Measurements from ENCODE around the gene BTNL2.
"Not testable (repeated sequence)": the region's sequence is repeated elsewhere in the genome, so short reads cannot be mapped to it uniquely, and the experiment has no call there.

Gene BTNL2

GRCh38 chr6:32369660-32370059 is 37.3 kb downstream of the BTNL2 start:
- Histone ChIP-seq H3K23ac (ENCODE audit: low read depth, low read length, poor library complexity) (no peak overlapping the region), H2BK5ac (ENCODE audit: low read length) (no peak overlapping the region), H3K27ac (replicated peaks; ENCODE audit: low read length) (no peak overlapping the region), H3K79me1 (ENCODE audit: low read depth, low read length) (no peaks in the 10 kb centered on the region), H3K9me3 (replicated peaks in 1 of 2; ENCODE audit: control insufficient read depth in 2 of 2, insufficient read depth in 1 of 2, low read depth in 1 of 2, low read length in 2 of 2) (no peaks in the 10 kb centered on the region), H3K36me3 (replicated peaks in 1 of 2; ENCODE audit: control insufficient read depth in 2 of 2, insufficient read depth in 2 of 2, low read length in 2 of 2) (no peaks in the 10 kb centered on the region), H3K9ac (ENCODE audit: low read depth, low read length, poor library complexity) (no peak overlapping the region), H2BK12ac (ENCODE audit: low read length) (no peak overlapping the region), H2BK120ac (ENCODE audit: low read depth, low read length) (no peak overlapping the region), H3K14ac (ENCODE audit: low read length) (no peak overlapping the region), H2AFZ (ENCODE audit: low read length) (no peak overlapping the region), H2BK15ac (ENCODE audit: low read length) (no peak overlapping the region), H2AK5ac (ENCODE audit: low read depth, low read length) (no peak overlapping the region), H4K8ac (ENCODE audit: low read depth, low read length) (no peak overlapping the region), H3K18ac (ENCODE audit: low read length) (no peak overlapping the region), H3K4ac (ENCODE audit: low read length) (no peak overlapping the region), H3K4me1 (ENCODE audit: control insufficient read depth in 2 of 2, insufficient read depth in 1 of 2, low read depth in 1 of 2, low read length in 2 of 2) (peaks cover 0 to 3% of the 10 kb centered on the region in 2 donors), H4K91ac (ENCODE audit: low read depth, low read length, poor library complexity) (no peak overlapping the region), H3K4me3 (ENCODE audit: low read length in 2 of 2) (no peak overlapping the region), H3K27me3 (ENCODE audit: control insufficient read depth in 3 of 3, insufficient read depth in 3 of 3, low read depth in 1 of 3, low read length in 3 of 3) (peaks cover 0 to 3% (median 0%) of the 10 kb centered on the region in 3 experiments), H3K4me2 (ENCODE audit: insufficient read depth, low read length, poor library complexity, severe bottlenecking) (no peak overlapping the region)
- WGBS, 2 donors (ENCODE audit: extremely low coverage in 2 of 2, insufficient read length in 2 of 2, insufficient replicate concordance in 1 of 2) = no CpG with 5 or more reads among the region's 3 CpGs
- no peak for DNase-seq (ENCODE audit: low spot score)

GRCh38 chr6:32367644-32368043 is 39.3 kb downstream of the BTNL2 start:
- Histone ChIP-seq H3K79me1 (ENCODE audit: low read depth, low read length) (no peaks in the 10 kb centered on the region), H3K14ac (ENCODE audit: low read length) (no peak overlapping the region), H3K23ac (ENCODE audit: low read depth, low read length, poor library complexity) (no peak overlapping the region), H3K4me1 (ENCODE audit: control insufficient read depth in 2 of 2, insufficient read depth in 1 of 2, low read depth in 1 of 2, low read length in 2 of 2) (peaks cover 0 to 3% of the 10 kb centered on the region in 2 donors), H2BK12ac (ENCODE audit: low read length) (no peak overlapping the region), H2BK15ac (ENCODE audit: low read length) (no peak overlapping the region), H3K9me3 (replicated peaks in 1 of 2; ENCODE audit: control insufficient read depth in 2 of 2, insufficient read depth in 1 of 2, low read depth in 1 of 2, low read length in 2 of 2) (no peaks in the 10 kb centered on the region), H3K27me3 (ENCODE audit: control insufficient read depth in 3 of 3, insufficient read depth in 3 of 3, low read depth in 1 of 3, low read length in 3 of 3) (peaks cover 0 to 3% (median 0%) of the 10 kb centered on the region in 3 experiments), H3K4me2 (ENCODE audit: insufficient read depth, low read length, poor library complexity, severe bottlenecking) (no peak overlapping the region), H3K27ac (replicated peaks; ENCODE audit: low read length) (no peak overlapping the region), H2AFZ (ENCODE audit: low read length) (no peak overlapping the region), H3K36me3 (replicated peaks in 1 of 2; ENCODE audit: control insufficient read depth in 2 of 2, insufficient read depth in 2 of 2, low read length in 2 of 2) (no peaks in the 10 kb centered on the region), H3K4me3 (ENCODE audit: low read length in 2 of 2) (no peak overlapping the region), H4K91ac (ENCODE audit: low read depth, low read length, poor library complexity) (no peak overlapping the region), H3K4ac (ENCODE audit: low read length) (no peak overlapping the region), H3K18ac (ENCODE audit: low read length) (no peak overlapping the region), H3K9ac (ENCODE audit: low read depth, low read length, poor library complexity) (no peak overlapping the region), H4K8ac (ENCODE audit: low read depth, low read length) (no peak overlapping the region), H2BK5ac (ENCODE audit: low read length) (no peak overlapping the region), H2AK5ac (ENCODE audit: low read depth, low read length) (no peak overlapping the region), H2BK120ac (ENCODE audit: low read depth, low read length) (no peak overlapping the region)
- DNase-seq (ENCODE audit: low spot score) = no peak
- no CpG with 5 or more reads among the region's 3 CpGs for WGBS, 2 donors (ENCODE audit: extremely low coverage in 2 of 2, insufficient read length in 2 of 2, insufficient replicate concordance in 1 of 2)

GRCh38 chr6:32359225-32359624 is 47.8 kb downstream of the BTNL2 start:
- not testable (repeated sequence) for H2AFZ ChIP-seq (ENCODE audit: low read length); DNase-seq (ENCODE audit: low spot score); H3K4me3 ChIP-seq (ENCODE audit: low read length in 2 of 2); H2BK12ac ChIP-seq (ENCODE audit: low read length); H4K91ac ChIP-seq (ENCODE audit: low read depth, low read length, poor library complexity); H2BK15ac ChIP-seq (ENCODE audit: low read length); H3K4ac ChIP-seq (ENCODE audit: low read length); H3K27ac ChIP-seq (replicated peaks; ENCODE audit: low read length); H3K14ac ChIP-seq (ENCODE audit: low read length); H3K27me3 ChIP-seq (ENCODE audit: control insufficient read depth in 3 of 3, insufficient read depth in 3 of 3, low read depth in 1 of 3, low read length in 3 of 3); H2AK5ac ChIP-seq (ENCODE audit: low read depth, low read length); H3K9ac ChIP-seq (ENCODE audit: low read depth, low read length, poor library complexity); H3K79me1 ChIP-seq (ENCODE audit: low read depth, low read length); H3K23ac ChIP-seq (ENCODE audit: low read depth, low read length, poor library complexity); H2BK120ac ChIP-seq (ENCODE audit: low read depth, low read length); H4K8ac ChIP-seq (ENCODE audit: low read depth, low read length); H3K9me3 ChIP-seq (replicated peaks in 1 of 2; ENCODE audit: control insufficient read depth in 2 of 2, insufficient read depth in 1 of 2, low read depth in 1 of 2, low read length in 2 of 2); H3K36me3 ChIP-seq (replicated peaks in 1 of 2; ENCODE audit: control insufficient read depth in 2 of 2, insufficient read depth in 2 of 2, low read length in 2 of 2); H2BK5ac ChIP-seq (ENCODE audit: low read length); H3K4me1 ChIP-seq (ENCODE audit: control insufficient read depth in 2 of 2, insufficient read depth in 1 of 2, low read depth in 1 of 2, low read length in 2 of 2); H3K4me2 ChIP-seq (ENCODE audit: insufficient read depth, low read length, poor library complexity, severe bottlenecking); H3K18ac ChIP-seq (ENCODE audit: low read length)
- no CpG with 5 or more reads among the region's 1 CpG for WGBS, 2 donors (ENCODE audit: extremely low coverage in 2 of 2, insufficient read length in 2 of 2, insufficient replicate concordance in 1 of 2)

GRCh38 chr6:32358548-32358947 is 48.4 kb downstream of the BTNL2 start:
- not testable (repeated sequence) for H2BK12ac ChIP-seq (ENCODE audit: low read length); H3K4me1 ChIP-seq (ENCODE audit: control insufficient read depth in 2 of 2, insufficient read depth in 1 of 2, low read depth in 1 of 2, low read length in 2 of 2)
- WGBS, 2 donors (ENCODE audit: extremely low coverage in 2 of 2, insufficient read length in 2 of 2, insufficient replicate concordance in 1 of 2) = no CpG with 5 or more reads among the region's 8 CpGs

More at GRCh38 chr6:32358548-32358947, 48.4 kb downstream of the BTNL2 start:
- H3K36me3 ChIP-seq (replicated peaks in 1 of 2; ENCODE audit: control insufficient read depth in 2 of 2, insufficient read depth in 2 of 2, low read length in 2 of 2); H3K27ac ChIP-seq (replicated peaks; ENCODE audit: low read length); H3K4ac ChIP-seq (ENCODE audit: low read length); H3K23ac ChIP-seq (ENCODE audit: low read depth, low read length, poor library complexity); H2AK5ac ChIP-seq (ENCODE audit: low read depth, low read length); H3K4me3 ChIP-seq (ENCODE audit: low read length in 2 of 2); H2BK15ac ChIP-seq (ENCODE audit: low read length); H2BK120ac ChIP-seq (ENCODE audit: low read depth, low read length); H3K27me3 ChIP-seq (ENCODE audit: control insufficient read depth in 3 of 3, insufficient read depth in 3 of 3, low read depth in 1 of 3, low read length in 3 of 3); H3K18ac ChIP-seq (ENCODE audit: low read length); H3K9ac ChIP-seq (ENCODE audit: low read depth, low read length, poor library complexity); H2AFZ ChIP-seq (ENCODE audit: low read length); DNase-seq (ENCODE audit: low spot score); H3K79me1 ChIP-seq (ENCODE audit: low read depth, low read length); H4K8ac ChIP-seq (ENCODE audit: low read depth, low read length); H3K14ac ChIP-seq (ENCODE audit: low read length); H4K91ac ChIP-seq (ENCODE audit: low read depth, low read length, poor library complexity); H3K9me3 ChIP-seq (replicated peaks in 1 of 2; ENCODE audit: control insufficient read depth in 2 of 2, insufficient read depth in 1 of 2, low read depth in 1 of 2, low read length in 2 of 2); H3K4me2 ChIP-seq (ENCODE audit: insufficient read depth, low read length, poor library complexity, severe bottlenecking); H2BK5ac ChIP-seq (ENCODE audit: low read length): not testable (repeated sequence)
